Breast epithelium (tissue), 3 donors: ENCODE measurements around the gene PGM5.

Experiments used
- CTCF ChIP-seq, 3 donors: fragments of 450-650 bp; IDR thresholded peaks; one replicate each; pipeline ENCODE4 v1.5.1; 2016 to 2017; ENCODE audit warnings: antibody characterized with exemption in 3 of 3, mild to moderate bottlenecking in 3 of 3, moderate library complexity in 3 of 3
- POLR2A ChIP-seq: fragments of 450-650 bp; IDR thresholded peaks from one replicate; pipeline ENCODE4 v1.6.1; 2016; ENCODE audit warnings: antibody characterized with exemption, mild to moderate bottlenecking, moderate library complexity
- POLR2AphosphoS5 ChIP-seq, 3 donors: sonication (generic); formaldehyde crosslinking; IDR thresholded peaks; one replicate each; pipeline ENCODE4 v1.6.1; 2017; ENCODE audit warnings: antibody characterized with exemption in 3 of 3

DNA sequence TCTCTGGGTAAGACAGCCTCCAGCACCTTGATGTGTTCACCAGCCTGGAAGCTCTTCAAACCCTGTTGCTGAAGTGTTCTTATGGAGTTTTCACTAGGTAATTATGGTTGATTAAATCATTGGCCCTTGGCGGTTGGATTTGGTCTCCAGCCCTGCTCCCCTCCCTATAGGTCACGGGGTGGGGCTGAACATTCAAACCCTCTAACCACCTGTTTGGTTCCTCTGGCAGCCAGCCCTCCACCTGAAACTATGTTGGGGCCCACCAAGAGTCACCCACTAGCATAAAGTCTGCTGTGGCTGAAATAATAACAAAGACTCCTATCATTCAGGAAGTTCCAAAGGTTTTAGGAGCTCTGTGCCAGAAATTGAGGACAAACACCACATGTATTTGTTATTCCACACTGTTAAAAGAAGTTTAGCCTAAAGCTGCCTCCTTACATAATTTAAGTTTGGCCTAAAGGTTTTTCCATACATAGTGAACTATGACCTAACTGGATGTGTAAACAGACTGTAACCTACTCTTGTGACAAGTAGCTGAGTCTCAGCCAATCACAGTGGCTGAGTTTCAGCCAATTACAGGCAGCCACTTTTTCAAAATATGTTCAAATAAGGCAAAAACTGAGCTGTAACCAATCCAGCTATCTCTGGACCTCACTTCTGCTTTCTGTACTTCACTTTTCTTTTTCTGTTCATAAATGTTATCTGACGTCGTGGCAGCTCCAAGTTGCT lies 149.4 kb downstream of the PGM5 start:
- TF ChIP-seq CTCF (IDR thresholded peaks at IDR 0.05) = no peak
- TF ChIP-seq POLR2A = no peak
- no peak for TF ChIP-seq POLR2AphosphoS5 (IDR thresholded peaks at IDR 0.05)
